Mesodermal cell (in vitro differentiated cells): ENCODE results near the gene ATP1B1. TPM values are rescaled to one million over a fixed set of nuclear protein-coding genes. Genes with fewer than 3 reads are reported as not detected.

ENCODE experiments used
- H3K27ac ChIP-seq: 2 replicates; pipeline ENCODE4 v1.7.0; 2013; ENCODE audit warnings: mild to moderate bottlenecking, low read depth, low read length, moderate library complexity; ENCODE audit not compliant: severe bottlenecking
- H3K36me3 ChIP-seq: 2 replicates; pipeline ENCODE4 v1.7.1; 2013; ENCODE audit warnings: mild to moderate bottlenecking, low read length, moderate library complexity; ENCODE audit not compliant: control insufficient read depth, insufficient read depth
- H3K4me1 ChIP-seq: one replicate; pipeline ENCODE4 v1.7.1; 2013; ENCODE audit warnings: mild to moderate bottlenecking, low read length; ENCODE audit not compliant: insufficient read depth, control insufficient read depth, poor library complexity, severe bottlenecking
- H3K4me3 ChIP-seq: 2 replicates; pipeline ENCODE4 v1.7.0; 2013; ENCODE audit warnings: low read length, control low read depth, mild to moderate bottlenecking; ENCODE audit not compliant: insufficient read depth, poor library complexity, severe bottlenecking; ENCODE audit errors: extremely low read depth
- H3K9me3 ChIP-seq: 2 replicates; pipeline ENCODE4 v1.7.1; 2013; ENCODE audit warnings: mild to moderate bottlenecking, low read length, moderate library complexity; ENCODE audit not compliant: control insufficient read depth
- WGBS, 2 experiments: methylation state at CpG; one replicate each; pipeline ENCODE4 v1.1.5; 2013; ENCODE audit warnings: missing lambda C conversion rate in 2 of 2; ENCODE audit not compliant: insufficient coverage in 2 of 2; 5-methylcytosine and 5-hydroxymethylcytosine counted together
- polyA plus RNA-seq, 2 experiments: library from polyadenylated mRNA; stranded (reverse); fragments of 50-300 nt; gene quantifications; one replicate each; pipeline ENCODE4 v1.2.3, GENCODE V29; 2013

Gene ATP1B1
- polyA plus RNA-seq (2013, experiment 1 of 2), result 110 TPM
- polyA plus RNA-seq (2013, experiment 2 of 2), result 121 TPM

GRCh38 chr1:169106095-169106920 is at the start of gene ATP1B1:
Gene ATP1B1, plus strand, starts transcription at chr1:169106690. Its CDS starts 140 bp downstream, at chr1:169106830.
- Histone ChIP-seq H3K36me3 (peaks cover 2% of the 10 kb centered on the region), H3K4me3 (peak within 1 kb of the TSS; percentile 85), H3K4me1 (peaks cover 50% of the 10 kb centered on the region), H3K27ac (peak within 1 kb of the TSS; percentile 86), H3K9me3 (no peaks in the 10 kb centered on the region)
- WGBS, 2 experiments, result 0 to 1% methylated on average over 35 to 53 of the region's 100 CpGs

- H3K4me1 ChIP-seq, result peaks cover 17% of the 10 kb centered on the region
- H3K9me3 ChIP-seq, result peaks cover 6% of the 10 kb centered on the region
- no peak overlapping the region for H3K4me3 ChIP-seq
- H3K27ac ChIP-seq, result no peak overlapping the region
- no peaks in the 10 kb centered on the region for H3K36me3 ChIP-seq
- 83 to 100% methylated on average over 1 of the region's 1 CpG for WGBS, 2 experiments
Measured at GRCh38 chr1:169059421-169059820, 47.1 kb upstream of the ATP1B1 start.

GRCh38 chr1:169060043-169060722 is 46.3 kb upstream of the ATP1B1 start:
- no peak overlapping the region for H3K4me3 ChIP-seq
- WGBS, 2 experiments, result 97 to 98% methylated on average over 8 of the region's 9 CpGs
- no peaks in the 10 kb centered on the region for H3K36me3 ChIP-seq
- H3K4me1 ChIP-seq, result peaks cover 17% of the 10 kb centered on the region
- peaks cover 6% of the 10 kb centered on the region for H3K9me3 ChIP-seq
- no peak overlapping the region for H3K27ac ChIP-seq

- peaks cover 17% of the 10 kb centered on the region for H3K4me1 ChIP-seq
- no peak overlapping the region for H3K4me3 ChIP-seq
- H3K36me3 ChIP-seq, result no peaks in the 10 kb centered on the region
- 52 to 55% methylated on average over 2 to 3 of the region's 4 CpGs for WGBS, 2 experiments
- peak overlapping the region; percentile 57 for H3K27ac ChIP-seq
- peaks cover 7% of the 10 kb centered on the region for H3K9me3 ChIP-seq
Measured at GRCh38 chr1:169060919-169061639, 45.4 kb upstream of the ATP1B1 start.

GRCh38 chr1:169062152-169062551 is 44.3 kb upstream of the ATP1B1 start:
- H3K36me3 ChIP-seq, result no peaks in the 10 kb centered on the region
- no peak overlapping the region for H3K4me3 ChIP-seq
- peaks cover 13% of the 10 kb centered on the region for H3K9me3 ChIP-seq
- no peak overlapping the region for H3K27ac ChIP-seq
- H3K4me1 ChIP-seq, result peaks cover 17% of the 10 kb centered on the region

- Histone ChIP-seq H3K4me3 (no peak overlapping the region), H3K27ac (no peak overlapping the region), H3K9me3 (peaks cover 14% of the 10 kb centered on the region), H3K36me3 (no peaks in the 10 kb centered on the region), H3K4me1 (peaks cover 17% of the 10 kb centered on the region)
- WGBS, 2 experiments, result 70 to 95% methylated on average over 3 of the region's 7 CpGs
Measured at GRCh38 chr1:169064103-169064502, 42.4 kb upstream of the ATP1B1 start.

GRCh38 chr1:169070547-169070946 is 35.9 kb upstream of the ATP1B1 start:
- no peak overlapping the region for H3K27ac ChIP-seq
- no peaks in the 10 kb centered on the region for H3K4me1 ChIP-seq
- no peaks in the 10 kb centered on the region for H3K36me3 ChIP-seq
- no peak overlapping the region for H3K4me3 ChIP-seq
- H3K9me3 ChIP-seq, result peaks cover 8% of the 10 kb centered on the region
- 100% methylated on average over 1 of the region's 2 CpGs; no CpG with 5 or more reads in 1 of the 2 experiments for WGBS, 2 experiments

- Histone ChIP-seq H3K4me3 (no peak overlapping the region), H3K9me3 (peaks cover 8% of the 10 kb centered on the region), H3K4me1 (no peaks in the 10 kb centered on the region), H3K36me3 (no peaks in the 10 kb centered on the region), H3K27ac (no peak overlapping the region)
- 69 to 86% methylated on average over 2 of the region's 3 CpGs for WGBS, 2 experiments
Measured at GRCh38 chr1:169070958-169071357, 35.5 kb upstream of the ATP1B1 start.

GRCh38 chr1:169072945-169073725 is 33.4 kb upstream of the ATP1B1 start:
- H3K27ac ChIP-seq, result no peak overlapping the region
- WGBS, 2 experiments, result 84 to 90% methylated on average over 3 of the region's 6 CpGs
- no peaks in the 10 kb centered on the region for H3K4me1 ChIP-seq

More at GRCh38 chr1:169072945-169073725, 33.4 kb upstream of the ATP1B1 start:
- H3K4me3 ChIP-seq, result no peak overlapping the region
- no peaks in the 10 kb centered on the region for H3K36me3 ChIP-seq
- no peaks in the 10 kb centered on the region for H3K9me3 ChIP-seq
